HepG2 (cell line): ENCODE results near the gene MPPE1. TPM values are rescaled to one million over a fixed set of nuclear protein-coding genes. Genes with fewer than 3 reads are reported as not detected.

Experiments
- AFF4 ChIP-seq: sonication (generic); formaldehyde crosslinking; IDR thresholded peaks from 2 replicates; pipeline ENCODE4 v1.4.0; 2020; ENCODE audit warnings: missing genetic modification reagents
- FOXO4 ChIP-seq: sonication (generic); formaldehyde crosslinking; conservative IDR thresholded peaks from 2 replicates; pipeline ENCODE4 v1.8.1; 2023; ENCODE audit warnings: missing genetic modification reagents
- KDM5B ChIP-seq: sonication (generic); formaldehyde crosslinking; IDR thresholded peaks from 2 replicates; pipeline ENCODE4 v1.4.0; 2020; ENCODE audit warnings: missing genetic modification reagents, mild to moderate bottlenecking, borderline replicate concordance
- KLF9 ChIP-seq: IDR thresholded peaks from 2 replicates; pipeline ENCODE4 v1.6.1; 2016; ENCODE audit warnings: low read depth
- REL ChIP-seq: sonication (generic); formaldehyde crosslinking; conservative IDR thresholded peaks from 2 replicates; pipeline ENCODE4 v1.8.0; 2022; ENCODE audit warnings: mild to moderate bottlenecking, missing genetic modification reagents, moderate library complexity
- SNRNP70 ChIP-seq: fragments of 200-400 bp; formaldehyde crosslinking; IDR thresholded peaks from 2 replicates; pipeline ENCODE4 v1.6.1; 2017; ENCODE audit warnings: mild to moderate bottlenecking, low read depth, low read length, moderate library complexity
- THYN1 ChIP-seq: sonication (generic); formaldehyde crosslinking; IDR thresholded peaks from 2 replicates; pipeline ENCODE4 v1.8.1; 2023; ENCODE audit warnings: low read depth, mild to moderate bottlenecking, moderate library complexity, missing genetic modification reagents, borderline replicate concordance
- USF2 ChIP-seq, 2 experiments: sonication (generic) in 1 of 2; formaldehyde crosslinking in 1 of 2; IDR thresholded peaks; 2 replicates each; pipeline versions ENCODE4 v1.5.1 to v1.6.1; 2011 to 2020; ENCODE audit warnings: borderline replicate concordance in 1 of 2, low read depth in 1 of 2, low read length in 1 of 2, mild to moderate bottlenecking in 1 of 2, missing genetic modification reagents in 1 of 2, moderate library complexity in 1 of 2
- ZBTB7B ChIP-seq: sonication (generic); formaldehyde crosslinking; IDR thresholded peaks from 2 replicates; pipeline ENCODE4 v1.4.0; 2020; ENCODE audit warnings: missing genetic modification reagents
- ZFP1 ChIP-seq: IDR thresholded peaks from 2 replicates; pipeline ENCODE4 v1.6.1; 2016
- ZNF576 ChIP-seq: sonication (generic); formaldehyde crosslinking; IDR thresholded peaks from 2 replicates; pipeline ENCODE4 v1.4.0; 2020; ENCODE audit warnings: mild to moderate bottlenecking, missing genetic modification reagents
- ZNF678 ChIP-seq: sonication (generic); formaldehyde crosslinking; IDR thresholded peaks from 2 replicates; pipeline ENCODE4 v1.4.0; 2020; ENCODE audit warnings: mild to moderate bottlenecking, missing genetic modification reagents
- ZNF710 ChIP-seq: sonication (generic); formaldehyde crosslinking; IDR thresholded peaks from 2 replicates; pipeline ENCODE4 v1.5.0; 2020; ENCODE audit warnings: mild to moderate bottlenecking, missing genetic modification reagents, borderline replicate concordance
- ZNF746 ChIP-seq: sonication (generic); formaldehyde crosslinking; IDR thresholded peaks from 2 replicates; pipeline ENCODE4 v1.8.0; 2022; ENCODE audit warnings: mild to moderate bottlenecking, missing genetic modification reagents
- ZUFSP ChIP-seq: sonication (generic); formaldehyde crosslinking; IDR thresholded peaks from 2 replicates; pipeline ENCODE4 v1.9.0; 2021; ENCODE audit warnings: missing genetic modification reagents, mild to moderate bottlenecking, borderline replicate concordance
- polyA plus RNA-seq, 8 experiments: library from polyadenylated mRNA; depleted of rRNA in 3 of 8; stranded (reverse) in 7 of 8; unstranded in 1 of 8; fragments of >200 nt; fragmentation: Illumina TruSeq in 4 of 8; extraction: Trizol in 4 of 8; gene quantifications; 2 replicates each; pipeline versions ENCODE4 v1.2.1 to v1.2.3, GENCODE V29; 2011 to 2016; ENCODE audit warnings: low read depth in 4 of 8, missing spikeins in 1 of 8, mixed read lengths in 1 of 8; ENCODE audit not compliant: insufficient read depth in 1 of 8
- total RNA-seq, 5 experiments: library from RNA; depleted of rRNA; stranded (reverse); fragments of >200 nt; fragmentation: Illumina TruSeq; extraction: Trizol; gene quantifications; 2 replicates each; pipeline ENCODE4 v1.2.3, GENCODE V29; 2016; ENCODE audit warnings: low read depth in 1 of 5

The MPPE1 gene
- total and polyA plus RNA-seq, 2 of the 13 experiments (the other 11 are each of a cell fraction or from before 2014, with no cell fraction given): 9.6 to 11.9 TPM

GRCh38 chr18:11851146-11851805, 56.8 kb downstream of the MPPE1 start, which contains the start of gene CHMP1B (continued):
- no peak for TF ChIP-seq USF2 (IDR thresholded peaks at IDR 0.05; ENCODE audit: low read depth, low read length)
- no peak for TF ChIP-seq USF2 (CRISPR knock-in tag; IDR thresholded peaks at IDR 0.05; ENCODE audit: borderline replicate concordance)
- no peak for TF ChIP-seq THYN1
- peak; percentile 72 for TF ChIP-seq KLF9
- no peak for TF ChIP-seq ZUFSP (CRISPR knock-in tag)
- no peak for TF ChIP-seq FOXO4 (CRISPR knock-in tag)
- peak; percentile 88 for TF ChIP-seq ZBTB7B
- 0 out of 2 replicates have a peak, but pooled peaks have one; percentile 46 for TF ChIP-seq REL
- TF ChIP-seq AFF4 (CRISPR knock-in tag): no peak
- TF ChIP-seq ZNF576 (CRISPR knock-in tag): no peak
- TF ChIP-seq ZNF710 (CRISPR knock-in tag): no peak; the same call in 1 of the 2 replicates
- peak; percentile 66; the same call in 1 of the 2 replicates for TF ChIP-seq KDM5B (CRISPR knock-in tag)
- TF ChIP-seq ZFP1: 0 out of 2 replicates have a peak, but pooled peaks have one; percentile 62
- TF ChIP-seq SNRNP70: no peak
- no peak for TF ChIP-seq ZNF746
- TF ChIP-seq ZNF678 (CRISPR knock-in tag): no peak
